OCI-M2 (cell line): Measurements from ENCODE around the gene KRT82.

Experiments used
- DNase-seq: peaks from one replicate; lab custom pipeline; 2025; ENCODE audit not compliant: unreplicated experiment; lab: John Stamatoyannopoulos, UW

Gene KRT82

GRCh38 chr12:52436000-52436827 lies 30.1 kb upstream of the KRT82 start:
- DNase-seq = no peak

- DNase-seq = no peak
These were observed 29.5 kb upstream of the KRT82 start for GRCh38 chr12:52435659-52435999.

GRCh38 chr12:52434760-52435530 lies 28.8 kb upstream of the KRT82 start:
- no peak for DNase-seq

DNA sequence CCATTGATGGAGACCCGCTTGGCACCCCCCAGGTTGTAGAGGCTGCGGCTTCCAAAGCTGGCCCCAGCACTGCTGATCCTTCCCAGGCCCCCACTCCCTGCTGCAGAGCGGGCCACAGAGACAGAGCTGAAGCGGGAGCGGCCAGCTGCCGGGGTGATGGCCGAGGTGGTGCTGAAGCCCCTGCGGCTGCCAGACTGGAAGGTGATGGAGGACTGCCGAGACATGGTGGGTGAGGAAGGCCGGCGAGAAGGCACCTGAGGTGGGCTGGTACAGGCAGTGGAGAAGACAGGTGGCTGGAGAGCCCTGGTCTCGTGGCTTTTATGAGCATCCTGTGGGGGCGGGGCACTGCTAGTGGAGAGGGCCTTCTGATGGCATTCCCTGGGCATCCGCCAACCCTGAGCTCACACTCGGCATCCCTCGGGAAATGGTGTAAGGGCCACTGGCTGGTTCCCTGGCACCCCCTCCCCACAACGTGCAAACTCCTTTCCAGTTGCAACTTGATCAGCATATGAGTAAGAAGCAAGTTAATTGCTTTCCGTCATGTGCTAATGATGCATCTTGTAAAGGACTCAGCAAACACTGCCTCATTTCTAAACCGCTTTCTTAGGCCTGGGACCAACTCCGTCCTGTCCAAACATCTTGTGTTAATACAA lies 28.1 kb upstream of the KRT82 start, which contains the start of gene KRT75:
TSS of gene KRT75 (minus strand) at position 291 of the 653 bp plus-strand sequence. CDS start at position 224, 67 bp downstream.
- DNase-seq = no peak

DNA sequence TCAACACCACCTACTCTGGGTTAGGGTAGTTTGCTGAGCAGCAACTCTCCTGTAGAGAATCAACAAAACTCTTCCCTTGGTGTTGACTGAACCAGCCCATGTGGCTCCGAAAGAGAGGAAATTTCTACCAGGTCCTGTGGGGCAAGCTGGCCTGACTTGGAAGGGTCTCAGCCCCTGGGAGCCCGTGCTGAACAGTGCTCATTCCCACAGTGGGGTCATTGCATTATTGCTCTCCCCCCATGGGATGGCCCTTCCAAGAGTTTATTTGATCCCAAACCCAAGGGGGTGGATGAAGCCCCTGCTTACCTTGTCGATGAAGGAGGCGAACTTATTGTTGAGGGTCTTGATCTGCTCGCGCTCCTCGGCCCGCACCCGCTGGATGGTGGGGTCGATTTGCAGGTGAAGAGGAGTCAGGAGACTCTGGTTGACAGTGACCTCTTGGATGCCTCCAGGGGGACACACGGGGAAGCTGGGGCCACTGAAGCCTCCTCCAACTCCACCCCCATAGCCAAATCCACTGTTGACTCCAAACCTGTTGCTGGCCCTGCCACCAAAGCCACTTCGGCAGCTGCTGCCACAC lies 27.5 kb upstream of the KRT82 start:
- no peak for DNase-seq

DNA sequence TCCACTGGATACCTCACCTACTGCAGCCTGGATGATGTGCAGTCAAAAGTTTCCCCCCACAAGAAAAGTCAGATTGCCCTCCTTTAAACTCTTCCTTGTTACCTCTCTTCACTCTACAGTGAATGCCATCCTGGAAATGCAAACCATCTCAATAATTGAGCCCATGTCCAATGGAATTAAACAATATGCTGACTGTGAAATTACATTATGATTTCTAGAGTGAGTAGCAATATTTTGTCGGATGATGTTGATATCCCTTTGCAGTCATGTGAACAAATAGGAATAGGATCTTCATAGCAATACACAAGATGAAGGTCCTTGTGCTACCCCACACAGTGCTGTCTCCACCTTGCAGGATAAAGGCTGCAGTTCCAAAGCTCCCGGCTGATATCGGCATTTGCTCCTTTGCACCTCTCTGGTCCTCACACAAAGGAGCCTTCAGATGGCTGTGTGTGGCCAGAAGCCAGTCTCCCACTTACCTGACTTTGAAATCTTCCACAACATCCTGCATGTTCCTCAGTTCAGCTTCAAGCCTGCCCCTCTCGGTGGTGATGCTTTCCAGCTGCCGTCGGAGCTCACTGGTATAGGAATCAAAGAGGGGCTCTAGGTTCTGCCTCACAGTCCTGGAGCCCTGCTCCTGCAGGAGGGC lies 26.5 kb upstream of the KRT82 start:
- DNase-seq = no peak

DNA sequence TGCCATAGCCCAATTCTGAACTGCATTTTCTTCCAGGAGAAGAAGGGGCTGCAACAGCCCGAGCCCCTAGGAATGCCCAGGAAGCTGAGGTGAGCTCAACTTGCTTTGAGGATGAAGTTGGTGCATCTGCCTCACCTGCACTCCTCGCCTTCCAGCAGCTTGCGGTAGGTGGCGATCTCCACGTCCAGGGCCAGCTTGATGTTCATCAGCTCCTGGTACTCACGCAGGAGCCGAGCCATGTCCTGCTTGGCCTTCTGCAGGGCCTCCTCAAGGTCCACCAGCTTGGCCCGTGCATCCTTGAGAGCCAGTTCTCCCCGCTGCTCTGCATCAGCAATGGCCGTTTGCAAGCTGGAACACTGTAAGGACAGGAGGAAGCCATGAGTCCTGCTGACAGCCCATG lies 22.0 kb upstream of the KRT82 start:
- no peak for DNase-seq

GRCh38 chr12:52427083-52427482 lies 20.9 kb upstream of the KRT82 start:
- no peak for DNase-seq

GRCh38 chr12:52426034-52426433 lies 19.9 kb upstream of the KRT82 start:
- DNase-seq = no peak

- DNase-seq = no peak
These were observed 19.3 kb upstream of the KRT82 start for GRCh38 chr12:52425466-52425865.

- DNase-seq = no peak
These were observed 17.7 kb upstream of the KRT82 start for GRCh38 chr12:52423661-52424500.

DNA sequence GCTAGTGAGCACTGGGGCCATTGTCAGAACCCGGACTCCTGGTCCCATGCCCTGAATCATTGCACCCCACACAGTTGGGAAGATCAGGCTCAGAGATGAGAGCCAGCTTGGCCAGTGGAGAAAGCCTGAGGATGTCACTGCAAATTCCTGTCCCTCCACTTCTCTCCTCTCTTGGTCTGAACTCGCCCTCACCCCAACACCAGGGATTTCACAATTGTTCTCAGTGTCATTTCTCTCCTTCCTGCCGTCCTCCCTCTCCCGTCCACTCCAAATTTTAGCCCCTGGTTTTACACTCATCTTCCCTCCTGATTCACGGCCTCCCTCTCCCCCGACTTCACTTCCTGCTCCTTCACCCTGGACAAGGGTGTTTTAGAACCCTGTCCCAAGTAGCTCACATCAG lies 16.9 kb upstream of the KRT82 start:
- DNase-seq = no peak

- no peak for DNase-seq
These were observed 13.5 kb upstream of the KRT82 start for GRCh38 chr12:52419656-52420055.

DNA sequence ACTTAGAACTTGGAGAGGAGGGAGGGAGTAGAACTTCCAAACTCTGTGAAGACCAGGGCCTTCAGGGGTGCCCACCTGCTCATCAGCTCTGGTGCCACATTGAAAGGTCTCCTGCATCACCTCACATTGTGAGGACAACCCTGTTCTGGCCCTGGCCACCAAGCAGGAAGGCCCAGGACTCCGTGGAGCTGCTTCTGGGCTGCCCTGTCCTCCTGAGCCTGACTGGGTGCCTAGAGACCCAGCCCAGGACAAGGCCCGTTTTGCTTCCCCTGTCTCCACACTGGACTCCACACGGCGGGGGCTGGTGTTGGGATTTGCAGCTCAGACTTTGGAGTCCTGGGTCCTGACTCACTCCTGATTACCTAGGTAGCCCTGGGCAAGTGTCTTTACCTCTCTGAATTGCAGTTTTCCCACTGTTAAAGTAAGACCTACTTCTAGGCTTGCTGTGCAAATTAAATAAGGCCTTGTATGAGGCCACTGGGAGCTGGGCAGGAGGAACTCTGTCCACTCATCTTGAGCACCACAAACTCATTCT lies 12.5 kb upstream of the KRT82 start:
- no peak for DNase-seq

- DNase-seq = no peak
These were observed 11.6 kb upstream of the KRT82 start for GRCh38 chr12:52417740-52418139.

DNA sequence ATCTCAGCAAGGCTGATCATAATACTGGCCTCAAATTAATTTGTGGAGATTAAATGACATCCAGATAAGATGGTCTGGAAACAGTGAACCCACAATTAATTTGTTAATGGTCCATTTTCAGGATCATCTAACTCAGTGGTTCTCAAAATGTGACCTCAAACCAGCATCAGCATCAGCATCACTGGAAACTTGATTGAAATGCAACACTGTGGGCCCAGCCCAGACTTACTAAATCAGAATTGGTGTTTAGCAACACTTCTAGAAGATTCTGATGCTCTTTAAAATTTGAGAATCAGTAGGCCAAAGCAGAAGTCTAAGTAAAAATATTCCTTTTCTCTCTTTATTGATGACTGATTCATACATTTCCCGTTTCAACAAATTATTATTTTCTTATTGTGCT lies 10.7 kb upstream of the KRT82 start:
- no peak for DNase-seq

GRCh38 chr12:52415870-52416750 lies 10.0 kb upstream of the KRT82 start:
- no peak for DNase-seq

DNA sequence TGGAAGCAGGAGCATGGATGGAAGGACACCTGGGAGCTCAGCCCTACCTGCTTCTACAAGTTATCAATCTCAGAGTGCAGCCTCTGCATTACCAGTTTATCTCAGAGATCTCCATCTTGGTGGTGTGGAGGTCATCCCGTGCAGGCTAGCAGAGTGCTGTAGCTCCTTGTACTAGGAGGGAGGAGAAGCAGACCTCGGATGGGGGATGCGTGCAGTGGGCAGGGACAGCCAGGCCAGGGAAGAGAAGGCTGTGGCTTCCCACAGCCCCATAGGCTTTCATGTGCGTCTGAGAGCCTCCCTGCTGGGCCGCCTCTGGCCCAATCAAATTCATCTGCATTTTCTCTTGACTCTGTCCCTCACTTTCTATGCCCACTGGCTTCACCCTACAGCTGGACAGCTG lies 8.8 kb upstream of the KRT82 start:
- no peak for DNase-seq

DNA sequence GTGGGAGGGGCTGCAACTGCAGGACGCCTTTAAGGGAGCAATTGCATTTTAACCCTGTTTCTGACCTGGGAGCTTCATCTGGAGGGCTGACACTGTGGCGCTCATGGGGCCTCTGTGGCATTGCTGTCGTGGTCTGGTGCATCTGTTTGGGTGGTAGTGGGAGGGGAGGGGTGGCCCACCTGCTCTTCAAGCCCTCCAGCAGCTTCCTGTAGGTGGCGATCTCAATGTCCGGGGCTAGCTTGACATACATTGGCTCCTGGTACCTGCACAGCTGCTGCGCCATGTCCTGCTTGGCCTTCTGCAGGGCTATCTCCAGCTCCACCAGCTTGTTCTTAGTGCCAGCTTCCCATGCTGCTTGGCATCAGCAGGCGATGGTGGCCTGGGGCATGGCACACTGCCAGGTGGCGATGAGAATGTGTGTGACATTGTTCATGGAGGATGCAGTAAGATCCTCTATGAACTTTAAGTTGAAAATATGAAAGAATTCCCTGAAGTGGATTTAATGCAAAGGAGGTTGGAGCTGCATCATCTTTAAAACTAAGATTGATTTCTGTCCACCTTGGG lies 7.7 kb upstream of the KRT82 start:
- no peak for DNase-seq
